Measurements from ENCODE around the gene CAPN5.
"Not testable (repeated sequence)": the region's sequence is repeated elsewhere in the genome, so short reads cannot be mapped to it uniquely, and the experiment has no call there.

Gene CAPN5

DNA sequence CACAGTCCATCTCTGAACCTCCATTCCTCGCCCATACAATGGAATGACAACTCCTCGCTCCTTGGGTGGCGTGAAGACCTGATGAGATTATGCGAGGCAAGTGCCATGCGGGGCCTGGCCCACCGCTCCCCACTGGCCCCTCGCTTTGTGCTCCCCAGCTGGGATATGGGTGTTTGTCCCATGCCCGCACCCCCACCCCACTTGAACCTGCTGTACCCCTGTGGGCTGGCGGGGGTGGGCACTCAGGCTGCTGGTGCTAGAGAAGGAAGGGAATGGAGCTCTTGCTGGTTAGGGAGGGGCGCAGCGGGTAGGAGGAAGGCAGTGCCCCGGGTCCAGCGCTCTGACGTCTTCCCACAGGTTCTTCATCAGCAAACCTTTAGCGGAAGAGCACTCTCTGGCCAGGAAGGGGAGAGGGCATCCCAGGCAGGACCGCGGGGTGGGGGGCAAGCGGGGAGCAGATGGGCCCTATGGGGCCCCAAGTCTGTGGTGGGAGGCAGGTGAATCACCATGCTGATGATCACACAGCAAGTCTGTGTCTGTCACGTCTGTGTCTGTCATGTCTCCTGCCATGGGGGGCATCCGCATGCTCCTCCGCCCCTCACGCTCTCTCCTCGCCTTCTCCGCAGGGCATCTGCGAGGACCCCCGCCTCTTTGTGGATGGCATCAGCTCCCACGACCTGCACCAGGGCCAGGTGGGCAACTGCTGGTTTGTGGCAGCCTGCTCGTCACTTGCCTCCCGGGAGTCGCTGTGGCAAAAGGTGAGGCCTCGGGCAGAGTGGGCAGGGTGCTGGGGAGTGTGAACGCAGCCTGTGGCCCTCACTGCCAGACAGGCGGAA is 26.5 kb downstream of the CAPN5 start:
- no peak for DNase-seq (ENCODE audit: low read depth, low spot score)
- Histone ChIP-seq H3K27me3 (ENCODE audit: insufficient read depth, insufficient read length) (no peaks in the 10 kb centered on the region), H3K36me3 (ENCODE audit: insufficient read depth, insufficient read length, low read length) (no peaks in the 10 kb centered on the region), H3K4me3 (ENCODE audit: insufficient read length, low read depth) (no peak overlapping the region), H3K9ac (ENCODE audit: insufficient read length, low read depth) (no peak overlapping the region), H3K9me3 (ENCODE audit: insufficient read depth, low read length) (no peaks in the 10 kb centered on the region), H3K4me1 (ENCODE audit: insufficient read depth, insufficient read length) (peaks cover 10% of the 10 kb centered on the region)
- TF ChIP-seq SUZ12 (IDR thresholded peaks at IDR 0.05; ENCODE audit: extremely low read depth, insufficient read depth, insufficient read length) (no peak), ZNF274 (IDR thresholded peaks at IDR 0.05; ENCODE audit: low read depth, low read length) (no peak), YY1 (IDR thresholded peaks at IDR 0.05; ENCODE audit: insufficient read depth, insufficient read length) (no peak)

DNA sequence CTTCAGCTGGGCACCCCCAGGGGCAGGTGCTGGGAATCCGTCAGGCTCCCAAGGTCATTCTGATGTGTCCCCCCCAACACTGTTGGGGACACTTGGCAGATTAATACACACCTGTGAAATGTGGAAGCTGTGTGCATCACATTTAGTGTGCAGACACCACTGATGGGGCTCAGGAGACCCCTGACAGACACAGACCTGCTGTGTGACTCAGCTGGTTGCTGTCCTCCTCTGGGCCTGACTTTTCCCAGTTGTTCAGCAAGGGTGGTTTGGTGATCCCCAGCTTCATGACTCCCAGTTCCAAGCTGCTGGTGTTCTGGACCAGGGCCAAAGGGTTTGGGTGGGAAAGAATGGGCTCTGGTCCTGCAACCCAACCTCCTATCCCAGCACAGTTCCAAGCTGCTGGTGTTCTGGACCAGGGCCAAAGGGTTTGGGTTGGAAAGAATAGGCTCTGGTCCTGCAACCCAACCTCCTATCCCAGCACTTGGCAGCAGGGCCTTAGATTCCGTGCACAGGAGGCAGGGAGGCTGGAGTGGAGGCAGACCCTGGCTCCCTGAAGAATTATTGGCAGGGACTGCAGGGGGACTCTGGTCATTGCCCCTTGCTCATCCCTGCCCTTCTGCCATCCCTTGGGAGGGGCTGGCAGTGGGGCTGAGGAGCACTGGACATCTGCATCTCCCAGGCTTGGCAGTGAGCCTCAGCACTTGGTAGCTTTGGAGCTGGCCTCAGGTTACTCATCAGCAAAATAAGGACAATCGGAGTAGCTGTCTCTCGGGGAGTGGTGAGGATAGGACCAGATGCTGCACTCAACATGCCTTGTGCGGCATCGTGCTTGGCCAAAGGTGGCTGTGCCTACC is 27.4 kb downstream of the CAPN5 start:
- Histone ChIP-seq H3K27me3 (ENCODE audit: insufficient read depth, insufficient read length) (no peaks in the 10 kb centered on the region), H3K9me3 (ENCODE audit: insufficient read depth, low read length) (no peaks in the 10 kb centered on the region)
- TF ChIP-seq YY1 (IDR thresholded peaks at IDR 0.05; ENCODE audit: insufficient read depth, insufficient read length): no peak
- no peak for TF ChIP-seq ZNF274 (IDR thresholded peaks at IDR 0.05; ENCODE audit: low read depth, low read length)
- TF ChIP-seq SUZ12 (IDR thresholded peaks at IDR 0.05; ENCODE audit: extremely low read depth, insufficient read depth, insufficient read length): no peak

DNA sequence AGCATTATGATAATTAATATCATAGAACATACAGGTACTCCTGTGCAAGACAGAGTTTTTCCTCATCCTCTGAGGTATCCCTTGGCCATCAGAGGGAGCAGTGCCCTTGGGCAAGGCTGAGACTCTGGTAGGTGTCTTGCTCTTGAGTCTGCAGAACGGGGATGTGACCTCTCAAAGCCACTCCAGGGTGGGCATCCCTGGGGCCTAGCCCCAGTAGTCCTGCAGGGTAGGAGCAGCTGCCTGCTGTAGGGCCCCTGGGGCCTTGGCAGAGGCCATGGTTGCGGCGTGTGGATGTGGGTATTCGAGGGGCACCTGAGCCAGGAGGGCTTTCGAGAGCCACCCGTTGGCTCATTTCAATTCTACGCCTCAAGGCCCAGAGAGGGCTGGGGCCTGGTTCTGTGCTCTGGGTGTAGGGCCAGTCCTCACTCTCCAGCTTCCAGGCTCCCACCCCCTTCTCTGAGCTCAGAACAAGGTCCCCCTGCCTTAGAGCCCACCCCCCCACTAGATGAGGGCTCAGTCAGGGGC is 28.1 kb downstream of the CAPN5 start:
- H3K4me3 ChIP-seq (ENCODE audit: insufficient read length, low read depth): no peak overlapping the region
- H3K4me1 ChIP-seq (ENCODE audit: insufficient read depth, insufficient read length): peaks cover 10% of the 10 kb centered on the region
- DNase-seq (ENCODE audit: low read depth, low spot score): no peak
- H3K9ac ChIP-seq (ENCODE audit: insufficient read length, low read depth): no peak overlapping the region
- no peak for TF ChIP-seq YY1 (IDR thresholded peaks at IDR 0.05; ENCODE audit: insufficient read depth, insufficient read length)
- no peak for TF ChIP-seq ZNF274 (IDR thresholded peaks at IDR 0.05; ENCODE audit: low read depth, low read length)
- no peak for TF ChIP-seq SUZ12 (IDR thresholded peaks at IDR 0.05; ENCODE audit: extremely low read depth, insufficient read depth, insufficient read length)
- no peaks in the 10 kb centered on the region for H3K27me3 ChIP-seq (ENCODE audit: insufficient read depth, insufficient read length)
- H3K36me3 ChIP-seq (ENCODE audit: insufficient read depth, insufficient read length, low read length): no peaks in the 10 kb centered on the region
- H3K9me3 ChIP-seq (ENCODE audit: insufficient read depth, low read length): no peaks in the 10 kb centered on the region

More for the DNA sequence above, 27.4 kb downstream of the CAPN5 start:
- no peak for DNase-seq (ENCODE audit: low read depth, low spot score)
- Histone ChIP-seq H3K36me3 (ENCODE audit: insufficient read depth, insufficient read length, low read length) (no peaks in the 10 kb centered on the region), H3K4me1 (ENCODE audit: insufficient read depth, insufficient read length) (peaks cover 10% of the 10 kb centered on the region), H3K4me3 (ENCODE audit: insufficient read length, low read depth) (no peak overlapping the region), H3K9ac (ENCODE audit: insufficient read length, low read depth) (no peak overlapping the region)

DNA sequence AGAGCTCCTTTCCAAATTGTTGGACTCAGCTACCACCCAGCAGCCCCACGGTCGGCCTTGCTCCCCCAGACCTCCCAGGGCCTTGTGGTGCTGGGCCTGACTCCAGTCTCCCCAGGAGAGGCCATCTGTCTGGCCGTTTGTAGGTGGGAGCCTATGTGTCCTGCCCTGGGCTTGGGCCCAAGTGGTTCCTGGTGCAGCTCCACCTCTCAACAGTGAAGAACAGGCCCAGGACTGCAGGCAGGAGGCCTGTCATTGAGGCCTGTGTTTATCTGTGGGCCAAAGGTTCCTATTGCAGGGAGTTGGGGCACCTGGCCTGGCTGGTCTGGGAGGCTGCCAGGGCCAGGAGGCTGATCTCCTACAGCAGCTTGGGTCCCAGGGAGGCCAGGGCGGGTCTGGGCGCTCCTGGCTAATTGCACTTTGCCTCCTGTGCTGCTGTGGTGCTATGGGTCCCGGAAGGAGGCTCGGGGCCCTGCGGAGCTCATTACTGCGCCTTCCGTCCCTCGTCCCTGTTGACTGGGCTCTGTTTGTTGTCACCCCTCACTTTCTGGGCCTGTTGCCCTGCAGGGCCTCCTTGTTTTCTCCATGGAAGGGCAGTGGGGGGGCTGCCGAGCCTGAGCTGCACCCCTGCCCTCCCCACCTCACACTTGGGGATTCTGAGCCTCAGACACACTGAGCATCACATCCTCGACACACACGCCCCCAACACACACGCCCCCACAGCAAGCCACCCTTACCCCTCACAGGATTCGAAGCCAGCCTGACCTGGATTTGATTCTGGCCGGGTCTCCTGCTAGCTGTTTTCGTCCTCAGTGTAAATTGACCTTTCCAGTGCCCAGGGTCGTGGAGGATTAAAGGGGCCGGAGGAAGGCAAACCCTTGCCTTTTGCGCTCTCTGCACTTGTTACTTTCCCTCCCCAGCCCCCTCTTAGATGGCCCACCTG is 29.1 kb downstream of the CAPN5 start:
- Histone ChIP-seq H3K9me3 (ENCODE audit: insufficient read depth, low read length) (no peaks in the 10 kb centered on the region; the same call in 1 of the 2 replicates), H3K4me3 (ENCODE audit: insufficient read length, low read depth) (no peak overlapping the region), H3K36me3 (ENCODE audit: insufficient read depth, insufficient read length, low read length) (no peaks in the 10 kb centered on the region), H3K9ac (ENCODE audit: insufficient read length, low read depth) (no peak overlapping the region), H3K27me3 (ENCODE audit: insufficient read depth, insufficient read length) (no peaks in the 10 kb centered on the region), H3K4me1 (ENCODE audit: insufficient read depth, insufficient read length) (peaks cover 5% of the 10 kb centered on the region)
- no peak for DNase-seq (ENCODE audit: low read depth, low spot score)
- TF ChIP-seq YY1 (IDR thresholded peaks at IDR 0.05; ENCODE audit: insufficient read depth, insufficient read length) (no peak), SUZ12 (IDR thresholded peaks at IDR 0.05; ENCODE audit: extremely low read depth, insufficient read depth, insufficient read length) (no peak), ZNF274 (IDR thresholded peaks at IDR 0.05; ENCODE audit: low read depth, low read length) (no peak)

DNA sequence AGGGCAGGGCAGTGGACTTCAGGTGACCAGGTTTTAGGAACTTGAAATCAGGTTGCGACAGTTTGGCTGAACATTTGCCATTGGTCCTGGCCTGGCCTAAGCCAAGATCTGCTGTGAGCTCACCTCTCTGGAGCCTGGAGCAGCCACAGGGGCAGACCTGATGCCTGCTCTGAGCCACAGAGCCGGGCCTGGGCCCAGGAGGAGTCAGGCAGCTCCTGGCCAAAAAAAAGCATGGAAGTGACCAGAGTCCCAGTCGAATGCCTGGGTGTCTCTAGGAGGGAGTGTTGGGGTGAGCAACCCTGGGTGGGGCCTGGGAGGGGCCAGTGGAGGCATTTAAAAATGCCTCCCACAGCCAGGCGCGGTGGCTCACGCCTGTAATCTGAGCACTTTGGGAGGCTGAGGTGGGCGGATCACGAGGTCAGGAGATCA is 29.8 kb downstream of the CAPN5 start:
- peaks cover under 1% of the 10 kb centered on the region for H3K4me1 ChIP-seq (ENCODE audit: insufficient read depth, insufficient read length)
- no peak overlapping the region for H3K4me3 ChIP-seq (ENCODE audit: insufficient read length, low read depth)
- no peak for TF ChIP-seq SUZ12 (IDR thresholded peaks at IDR 0.05; ENCODE audit: extremely low read depth, insufficient read depth, insufficient read length)
- TF ChIP-seq YY1 (IDR thresholded peaks at IDR 0.05; ENCODE audit: insufficient read depth, insufficient read length): no peak
- TF ChIP-seq ZNF274 (IDR thresholded peaks at IDR 0.05; ENCODE audit: low read depth, low read length): no peak
- DNase-seq (ENCODE audit: low read depth, low spot score): no peak
- H3K9me3 ChIP-seq (ENCODE audit: insufficient read depth, low read length): no peaks in the 10 kb centered on the region; the same call in 1 of the 2 replicates
- no peak overlapping the region for H3K9ac ChIP-seq (ENCODE audit: insufficient read length, low read depth)
- H3K27me3 ChIP-seq (ENCODE audit: insufficient read depth, insufficient read length): no peaks in the 10 kb centered on the region
- no peaks in the 10 kb centered on the region for H3K36me3 ChIP-seq (ENCODE audit: insufficient read depth, insufficient read length, low read length)

DNA sequence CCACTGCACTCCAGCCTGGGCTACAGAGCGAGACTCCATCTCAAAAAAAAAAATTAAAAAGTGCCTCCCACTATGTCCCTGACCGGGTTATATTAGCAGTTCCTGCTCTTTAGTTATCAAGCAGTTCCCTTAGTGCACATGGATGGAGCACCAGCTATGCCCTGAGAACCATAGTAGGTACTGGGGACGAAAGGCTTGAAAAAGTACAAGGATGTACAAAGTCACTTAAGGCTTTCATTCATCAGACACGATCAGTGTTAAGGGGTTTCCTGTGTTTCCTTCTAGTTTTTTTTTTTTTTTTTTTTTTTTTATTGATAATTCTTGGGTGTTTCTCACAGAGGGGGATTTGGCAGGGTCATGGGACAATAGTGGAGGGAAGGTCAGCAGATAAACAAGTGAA is 30.4 kb downstream of the CAPN5 start:
- H3K9me3 ChIP-seq (ENCODE audit: insufficient read depth, low read length); H3K4me3 ChIP-seq (ENCODE audit: insufficient read length, low read depth); H3K9ac ChIP-seq (ENCODE audit: insufficient read length, low read depth); H3K4me1 ChIP-seq (ENCODE audit: insufficient read depth, insufficient read length); DNase-seq (ENCODE audit: low read depth, low spot score); H3K36me3 ChIP-seq (ENCODE audit: insufficient read depth, insufficient read length, low read length); H3K27me3 ChIP-seq (ENCODE audit: insufficient read depth, insufficient read length): not testable (repeated sequence)
